Adrenal gland (tissue), 12 donors: Measurements from ENCODE around the gene KLHL12. TPM values are rescaled to one million over a fixed set of nuclear protein-coding genes. Genes with fewer than 3 reads are reported as not detected.

Experiments
- DNase-seq, 7 donors: peaks; one replicate each; pipeline ENCODE4 v3.0.0-alpha.2; 2019 to 2020
- H3K27ac ChIP-seq, 5 donors: fragments of 200-600 bp; sonication (generic) in 4 of 5; 1 replicate in 3 of 5; 2 replicates in 2 of 5; pipeline versions ENCODE4 v1.5.1 to v1.8.0; 2016 to 2020; ENCODE audit warnings: mild to moderate bottlenecking in 1 of 5
- H3K27me3 ChIP-seq: fragments of 200-600 bp; 2 replicates; pipeline ENCODE4 v1.8.0; 2021
- H3K36me3 ChIP-seq, 2 donors: fragments of 200-600 bp; replicated peaks in 1 of 2; 1 replicate in 1 of 2; 2 replicates in 1 of 2; pipeline versions ENCODE4 v1.5.1 to v1.8.0; 2018 to 2022
- H3K4me1 ChIP-seq, 2 donors: fragments of 200-600 bp; replicated peaks in 1 of 2; 1 replicate in 1 of 2; 2 replicates in 1 of 2; pipeline versions ENCODE4 v1.5.1 to v1.8.0; 2018 to 2021
- H3K4me3 ChIP-seq, 4 donors: fragments of 200-600 bp; sonication (generic) in 3 of 4; one replicate each; pipeline ENCODE4 v1.5.1; 2016 to 2018
- H3K9me3 ChIP-seq, 3 donors: fragments of 200-600 bp; sonication (generic) in 1 of 3; replicated peaks in 1 of 3; 1 replicate in 2 of 3; 2 replicates in 1 of 3; pipeline versions ENCODE4 v1.5.1 to v1.8.0; 2016 to 2021
- POLR2A ChIP-seq, 2 donors: fragments of 450-650 bp; IDR thresholded peaks; one replicate each; pipeline ENCODE4 v1.6.1; 2017; ENCODE audit warnings: antibody characterized with exemption in 2 of 2, mild to moderate bottlenecking in 2 of 2, moderate library complexity in 1 of 2
- WGBS, 4 donors: extraction: QIAGEN DNeasy Blood & Tissue Kit in 2 of 4; methylation state at CpG; one replicate each; pipeline versions ENCODE4 v1.1.5 to v1.1.7; 2013 to 2017; 5-methylcytosine and 5-hydroxymethylcytosine counted together
- intact Hi-C, 2 donors: fragments of 100-400 bp; cut with DNase I; formaldehyde crosslinking; loops; one replicate each; pipeline versions ENCODE4 v1.14.1 to v1.15.0; 2022 to 2023
- polyA plus RNA-seq, 3 donors: library from polyadenylated mRNA; stranded (reverse); fragments of 200-250 nt in 2 of 3; fragments of 350-450 nt in 1 of 3; fragmentation: Illumina TruSeq in 1 of 3; extraction: RNeasy Lipid Tissue Mini Kit (QIAGEN cat#74804) in 1 of 3; gene quantifications; one replicate each; pipeline ENCODE4 v1.2.3, GENCODE V29; 2013 to 2014
- total RNA-seq, 9 donors: library from RNA; depleted of rRNA in 4 of 9; stranded (reverse); fragments of >200 nt in 4 of 9; fragments of 120-200 nt in 1 of 9; fragmentation: NEBNext Ultra II Directional in 1 of 9; extraction: Animal tissue kit (Norgen Biotek cat#: 25700) in 1 of 9; gene quantifications; one replicate each; pipeline versions ENCODE4 v1.1.0 to v1.2.4, GENCODE V29; 2013 to 2023
- TF ChIP-seq, protein P1 (sequence below), 6 experiments: fragments of 450-650 bp in 4 of 6; fragments of 200-600 bp in 2 of 6; sonication (generic) in 1 of 6; IDR thresholded peaks; 1 replicate in 5 of 6; 2 replicates in 1 of 6; pipeline versions ENCODE4 v1.5.1 to v1.8.0; 2016 to 2021; ENCODE audit warnings: antibody characterized with exemption in 6 of 6, mild to moderate bottlenecking in 2 of 6, moderate library complexity in 1 of 6
- donor health status: healthy with polysubstance abuse.
- donor health status: Bipolar disorder and iron deficiency.
- donor health status: DM: yes; HTN: yes; CAD: no.
- donor health status: DM: no; HTN: no; CAD: no.
- donor health status: DM: no; HTN: no; CAD: no.
- donor health status: DM: yes; HTN: yes; CAD: no.

KLHL12 gene
- total and polyA plus RNA-seq, 12 donors = 12.2 to 41.9 (median 26.7) TPM

DNA sequence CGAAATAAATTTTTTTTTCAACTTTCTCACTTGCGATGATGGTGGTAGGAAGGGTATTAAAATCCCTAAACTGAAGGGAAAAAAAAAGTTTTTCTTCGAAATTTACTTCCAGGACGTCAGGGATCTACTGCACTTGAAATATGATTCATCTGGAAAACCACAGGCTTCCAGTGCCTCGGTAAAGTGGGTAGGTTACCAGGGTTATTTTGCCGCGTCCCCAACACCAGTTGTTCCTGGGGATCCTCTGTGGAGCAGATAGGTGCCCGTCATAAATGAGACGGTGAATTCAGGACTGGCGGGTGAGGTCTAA lies 38.9 kb downstream of the KLHL12 start:
- WGBS, 4 donors = 2 to 3% (median 2%) methylated on average over 10 of the region's 10 CpGs
- intact Hi-C loops = no loop called here
- H3K9me3 ChIP-seq = no peaks in the 10 kb centered on the region
- DNase-seq = no peak
- H3K4me1 ChIP-seq = peaks cover 5 to 14% of the 10 kb centered on the region in 2 donors
- peak overlapping the region in 4 of 5 donors; percentile 88 to 94 (median 92) for H3K27ac ChIP-seq
- peak overlapping the region; percentile 49 to 82 (median 58) for H3K4me3 ChIP-seq
- peaks cover 0 to 21% of the 10 kb centered on the region in 2 donors for H3K36me3 ChIP-seq
- TF ChIP-seq, protein P1, sequence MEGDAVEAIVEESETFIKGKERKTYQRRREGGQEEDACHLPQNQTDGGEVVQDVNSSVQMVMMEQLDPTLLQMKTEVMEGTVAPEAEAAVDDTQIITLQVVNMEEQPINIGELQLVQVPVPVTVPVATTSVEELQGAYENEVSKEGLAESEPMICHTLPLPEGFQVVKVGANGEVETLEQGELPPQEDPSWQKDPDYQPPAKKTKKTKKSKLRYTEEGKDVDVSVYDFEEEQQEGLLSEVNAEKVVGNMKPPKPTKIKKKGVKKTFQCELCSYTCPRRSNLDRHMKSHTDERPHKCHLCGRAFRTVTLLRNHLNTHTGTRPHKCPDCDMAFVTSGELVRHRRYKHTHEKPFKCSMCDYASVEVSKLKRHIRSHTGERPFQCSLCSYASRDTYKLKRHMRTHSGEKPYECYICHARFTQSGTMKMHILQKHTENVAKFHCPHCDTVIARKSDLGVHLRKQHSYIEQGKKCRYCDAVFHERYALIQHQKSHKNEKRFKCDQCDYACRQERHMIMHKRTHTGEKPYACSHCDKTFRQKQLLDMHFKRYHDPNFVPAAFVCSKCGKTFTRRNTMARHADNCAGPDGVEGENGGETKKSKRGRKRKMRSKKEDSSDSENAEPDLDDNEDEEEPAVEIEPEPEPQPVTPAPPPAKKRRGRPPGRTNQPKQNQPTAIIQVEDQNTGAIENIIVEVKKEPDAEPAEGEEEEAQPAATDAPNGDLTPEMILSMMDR (IDR thresholded peaks at IDR 0.05) = no peak
- TF ChIP-seq POLR2A (IDR thresholded peaks at IDR 0.05) = no peak
- no peaks in the 10 kb centered on the region for H3K27me3 ChIP-seq

DNA sequence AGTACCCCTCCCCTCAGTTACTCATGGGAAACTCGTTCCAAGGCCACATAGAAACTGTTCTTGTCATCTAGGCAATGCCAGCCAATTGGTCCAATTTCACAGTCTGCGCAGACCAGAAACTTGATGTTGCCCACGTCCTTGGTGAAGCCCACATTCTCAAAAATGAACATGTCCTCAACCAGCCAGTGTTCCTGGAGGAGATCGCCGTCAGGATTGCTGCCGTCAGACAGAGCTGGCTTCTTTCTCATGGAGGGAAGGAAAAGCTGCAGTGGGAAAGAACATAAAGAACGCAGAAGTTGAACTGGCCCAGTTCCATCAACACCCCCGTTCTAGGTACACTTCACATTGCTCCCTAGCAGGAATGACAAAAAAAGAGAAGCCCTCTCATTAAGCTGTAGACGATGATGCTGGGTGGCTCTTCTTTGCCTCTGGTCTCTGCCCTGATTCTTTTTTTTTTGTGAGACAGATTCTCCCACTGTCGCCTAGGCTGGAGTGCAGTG lies 46.0 kb downstream of the KLHL12 start:
- Histone ChIP-seq H3K36me3 (peaks cover 0 to 19% of the 10 kb centered on the region in 2 donors), H3K27ac (no peak overlapping the region), H3K4me1 (no peaks in the 10 kb centered on the region), H3K4me3 (no peak overlapping the region), H3K9me3 (no peaks in the 10 kb centered on the region), H3K27me3 (no peaks in the 10 kb centered on the region)
- TF ChIP-seq, protein P1 (IDR thresholded peaks at IDR 0.05) = no peak
- TF ChIP-seq POLR2A (IDR thresholded peaks at IDR 0.05) = no peak
- intact Hi-C loops = no loop called here
- WGBS, 4 donors = 88 to 94% (median 89%) methylated on average over 10 of the region's 10 CpGs
- no peak for DNase-seq

DNA sequence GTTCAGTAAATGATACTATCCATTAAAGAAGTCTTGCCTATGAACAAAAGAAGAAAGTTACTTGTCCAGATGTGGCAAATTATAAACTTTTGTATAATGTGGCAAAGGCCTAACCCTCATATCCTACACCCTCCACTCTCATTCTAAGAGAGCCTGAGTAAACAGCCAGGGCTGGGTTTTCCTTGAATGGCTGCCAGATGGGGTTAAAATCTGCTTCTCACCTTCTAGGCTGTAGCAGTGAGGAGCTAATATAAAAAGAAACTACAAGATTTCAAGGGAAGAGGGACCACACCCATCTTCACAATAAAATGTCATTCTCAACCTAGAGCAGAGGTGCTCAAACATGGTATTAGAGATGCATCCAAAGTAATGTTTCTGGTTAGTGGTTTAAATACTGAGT lies 47.0 kb downstream of the KLHL12 start:
- Histone ChIP-seq H3K9me3 (no peaks in the 10 kb centered on the region), H3K27ac (no peak overlapping the region)

DNA sequence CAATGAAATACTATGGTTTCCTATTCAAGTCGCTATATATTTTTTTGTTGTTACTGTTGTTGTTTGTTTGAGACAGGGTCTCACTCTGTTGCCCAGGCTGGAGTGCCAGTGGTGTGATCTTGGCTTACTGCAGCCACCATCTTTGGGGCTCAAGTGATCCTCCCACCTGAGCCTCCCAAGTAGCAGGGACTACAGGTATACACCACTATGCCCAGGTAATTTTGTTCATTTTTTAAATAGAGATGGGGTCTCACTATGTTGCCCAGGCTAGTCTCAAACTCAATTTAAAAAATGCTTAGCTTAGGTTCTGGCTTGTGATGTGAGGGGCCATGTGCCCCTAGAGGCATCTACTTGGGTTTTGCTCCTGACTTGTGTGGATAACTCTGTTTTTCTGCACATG lies 47.9 kb downstream of the KLHL12 start:
- Histone ChIP-seq H3K4me3 (no peak overlapping the region), H3K27ac (no peak overlapping the region), H3K36me3 (peaks cover 0 to 19% of the 10 kb centered on the region in 2 donors), H3K9me3 (no peaks in the 10 kb centered on the region), H3K4me1 (no peaks in the 10 kb centered on the region), H3K27me3 (no peaks in the 10 kb centered on the region)
- no peak for DNase-seq
- no peak for TF ChIP-seq POLR2A (IDR thresholded peaks at IDR 0.05)
- TF ChIP-seq, protein P1 (IDR thresholded peaks at IDR 0.05) = no peak
- intact Hi-C loops = no loop called here
- 91 to 100% (median 98%) methylated on average over 1 of the region's 1 CpG for WGBS, 4 donors

More for the DNA sequence above, 47.0 kb downstream of the KLHL12 start:
- no peaks in the 10 kb centered on the region for H3K4me1 ChIP-seq
- peaks cover 0 to 19% of the 10 kb centered on the region in 2 donors for H3K36me3 ChIP-seq
- H3K4me3 ChIP-seq = no peak overlapping the region
- no peak for TF ChIP-seq POLR2A (IDR thresholded peaks at IDR 0.05)
- TF ChIP-seq, protein P1 (IDR thresholded peaks at IDR 0.05) = no peak
- DNase-seq = no peak
- intact Hi-C loops = no loop called here
- H3K27me3 ChIP-seq = no peaks in the 10 kb centered on the region
